Measurements from ENCODE around the gene SH2D7.

SH2D7 gene

GRCh38 chr15:78061963-78062427 lies 30.4 kb upstream of the SH2D7 start:
- DNase-seq: peak in 3 of 4 experiments; percentile 56 to 69 (median 57)

DNA sequence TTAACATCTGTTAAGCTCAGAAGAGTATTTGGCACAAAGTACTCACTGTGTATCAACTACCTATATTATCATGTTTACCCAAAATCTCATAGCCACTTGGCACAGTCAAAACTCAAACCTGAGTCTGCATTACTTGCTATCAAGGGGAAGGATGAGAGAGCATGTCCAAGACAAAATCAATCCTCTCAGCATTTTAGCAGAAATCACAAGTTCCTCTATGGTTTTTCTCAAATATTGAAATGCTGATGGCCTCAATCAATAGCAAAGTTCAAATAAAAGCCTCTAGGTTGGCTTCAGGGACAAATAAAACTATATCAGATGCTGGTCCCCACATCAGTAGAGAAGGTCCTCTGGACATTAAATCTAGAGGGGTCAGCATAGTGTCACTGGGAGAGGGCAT lies 29.1 kb upstream of the SH2D7 start:
- peak in 1 of 4 experiments; percentile 40 for DNase-seq

DNA sequence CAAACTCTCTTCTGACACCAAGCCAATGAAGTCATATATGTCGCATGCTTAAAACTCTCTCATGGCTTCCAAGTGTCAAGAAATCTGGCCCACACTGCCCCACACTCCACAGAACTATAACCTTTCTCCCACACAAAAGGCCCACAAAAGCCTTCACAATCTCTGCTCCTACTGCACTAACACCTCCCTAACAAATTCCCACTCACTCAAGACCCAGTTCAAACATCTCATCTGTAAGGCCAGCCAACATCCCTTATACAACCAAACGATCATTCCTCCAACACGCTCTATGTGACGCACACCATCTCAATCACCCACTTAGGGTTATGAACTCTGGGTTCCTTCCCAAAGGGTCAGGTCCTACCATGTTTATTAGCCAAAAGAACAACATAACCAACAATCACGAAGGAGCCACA lies 28.4 kb upstream of the SH2D7 start:
- peak in 2 of 4 experiments; percentile 26 to 33 for DNase-seq

DNA sequence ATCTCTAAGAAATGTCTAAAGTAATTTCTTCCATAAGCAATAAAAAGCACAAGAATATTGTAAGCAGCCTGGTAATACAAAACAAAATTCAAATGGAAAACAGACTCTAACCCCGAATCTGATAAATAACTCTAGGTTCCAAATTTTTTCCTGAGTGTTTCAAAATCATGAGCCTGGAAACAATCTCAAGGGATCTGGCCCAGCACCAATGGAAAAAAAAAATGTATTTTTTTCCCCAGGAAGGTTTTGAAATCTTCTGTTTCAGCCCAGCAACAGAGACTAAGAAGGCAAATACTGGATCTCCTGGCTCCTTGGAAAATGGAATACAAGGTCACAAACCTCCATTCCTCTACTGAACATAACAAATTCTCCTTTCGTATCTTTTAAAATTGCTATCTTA lies 27.8 kb upstream of the SH2D7 start:
- DNase-seq: no peak

- peak; percentile 91 to 97 (median 94) for DNase-seq
Measured at GRCh38 chr15:78065284-78065872, 27.0 kb upstream of the SH2D7 start.

DNA sequence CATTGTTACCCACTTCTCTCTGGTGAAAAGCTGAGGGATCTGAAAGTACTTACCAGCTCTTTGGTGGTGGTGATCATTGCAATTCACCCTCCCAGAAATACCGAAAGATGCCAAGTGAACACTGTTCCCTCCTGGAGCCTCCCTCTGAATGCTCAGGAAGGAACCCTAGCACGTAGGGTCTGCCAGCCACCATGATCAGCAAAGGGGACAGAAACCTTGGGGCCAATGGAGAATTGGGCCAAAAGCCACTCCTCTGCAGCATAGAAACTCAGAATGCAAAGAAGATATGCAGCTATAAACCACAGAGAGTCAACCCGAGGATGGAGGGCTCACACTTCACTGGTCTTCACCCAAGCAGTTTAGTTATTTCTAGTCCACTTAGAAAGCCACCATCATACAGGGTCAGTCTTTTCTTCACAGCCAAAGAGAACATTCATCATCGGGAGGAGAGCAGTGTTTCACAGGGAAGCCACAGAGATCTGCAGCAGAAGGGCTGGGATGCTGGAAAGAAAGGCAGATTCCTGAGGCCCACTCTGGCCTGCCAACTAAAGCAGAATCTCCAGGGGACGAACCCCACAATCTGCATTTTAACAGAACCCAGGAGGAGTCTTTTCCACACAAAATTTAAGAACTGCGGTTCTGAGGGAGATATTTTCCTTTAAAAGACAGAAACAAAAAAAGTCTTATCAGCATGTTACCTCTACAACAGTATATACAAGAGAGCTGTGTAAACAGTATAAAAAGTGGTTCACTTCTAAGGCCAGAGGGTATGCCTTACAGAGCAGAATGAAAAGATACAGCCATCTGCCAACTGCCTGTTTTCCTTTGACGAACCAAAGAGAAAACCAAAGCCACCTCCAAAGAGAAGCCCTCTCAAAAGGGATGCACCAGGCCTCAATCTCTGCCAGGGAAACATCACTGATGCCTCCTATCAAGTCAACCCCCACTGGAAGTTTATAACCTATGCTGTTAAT lies 26.1 kb upstream of the SH2D7 start:
- DNase-seq: no peak

DNA sequence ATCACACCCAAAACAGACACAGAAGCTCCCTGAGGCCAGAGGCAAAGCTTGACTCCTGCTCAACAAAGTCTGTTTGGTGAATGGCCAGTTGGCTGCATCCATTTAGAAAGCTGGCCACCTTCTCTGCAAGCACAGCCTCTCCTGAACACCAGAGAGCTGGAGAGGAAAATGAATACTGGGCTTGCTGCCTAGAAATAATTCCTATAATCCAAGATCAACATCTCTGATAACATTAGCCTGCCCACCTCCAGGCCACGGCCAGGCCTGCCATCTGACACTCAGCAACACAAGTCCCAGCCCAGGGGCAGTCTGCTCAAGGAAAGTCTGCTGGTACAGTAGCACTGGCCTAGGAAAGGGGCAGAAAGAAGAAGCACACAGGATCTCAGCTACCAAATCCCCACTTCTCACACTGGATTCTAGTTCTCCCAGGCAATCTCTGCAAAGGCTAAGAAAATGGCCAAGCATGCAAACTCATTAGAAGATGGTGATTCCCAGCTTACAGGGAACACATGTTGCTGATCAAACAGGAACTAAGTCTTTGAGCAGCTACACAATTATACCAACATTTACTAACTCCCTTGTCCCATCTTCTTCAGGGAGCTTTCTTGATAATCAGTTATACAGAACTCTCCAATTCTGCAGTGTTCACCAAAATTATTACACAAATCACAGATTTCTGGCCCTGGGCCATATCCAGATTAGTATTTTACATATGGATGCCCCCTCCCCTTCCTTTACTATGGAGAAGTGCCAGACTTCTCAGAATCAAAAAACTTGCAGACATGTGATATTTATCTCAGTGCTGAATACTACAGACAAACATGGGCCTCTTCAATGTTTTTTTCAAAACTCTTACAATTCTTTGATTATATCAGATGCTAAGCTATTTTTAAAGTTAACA lies 24.8 kb upstream of the SH2D7 start:
- peak in 3 of 4 experiments; percentile 42 to 68 (median 57) for DNase-seq

DNA sequence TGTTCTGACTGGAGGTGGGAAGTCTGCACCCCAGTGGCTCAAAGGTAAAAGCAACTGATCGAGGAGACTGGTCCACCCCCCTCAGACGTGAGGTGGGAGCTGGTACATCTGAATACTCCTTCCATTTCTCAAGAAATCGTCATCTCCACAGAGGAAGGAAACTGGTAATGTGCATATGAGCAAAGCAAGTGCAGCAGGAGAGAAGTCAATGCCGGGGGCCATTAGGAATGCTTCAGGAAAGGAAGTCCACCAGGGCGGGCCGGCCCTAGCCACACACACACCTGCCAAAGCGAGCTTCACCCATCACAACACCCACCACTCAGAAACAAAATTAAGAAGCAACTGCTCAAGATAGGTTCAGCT lies 23.3 kb upstream of the SH2D7 start:
- peak; percentile 58 to 77 (median 76) for DNase-seq

DNA sequence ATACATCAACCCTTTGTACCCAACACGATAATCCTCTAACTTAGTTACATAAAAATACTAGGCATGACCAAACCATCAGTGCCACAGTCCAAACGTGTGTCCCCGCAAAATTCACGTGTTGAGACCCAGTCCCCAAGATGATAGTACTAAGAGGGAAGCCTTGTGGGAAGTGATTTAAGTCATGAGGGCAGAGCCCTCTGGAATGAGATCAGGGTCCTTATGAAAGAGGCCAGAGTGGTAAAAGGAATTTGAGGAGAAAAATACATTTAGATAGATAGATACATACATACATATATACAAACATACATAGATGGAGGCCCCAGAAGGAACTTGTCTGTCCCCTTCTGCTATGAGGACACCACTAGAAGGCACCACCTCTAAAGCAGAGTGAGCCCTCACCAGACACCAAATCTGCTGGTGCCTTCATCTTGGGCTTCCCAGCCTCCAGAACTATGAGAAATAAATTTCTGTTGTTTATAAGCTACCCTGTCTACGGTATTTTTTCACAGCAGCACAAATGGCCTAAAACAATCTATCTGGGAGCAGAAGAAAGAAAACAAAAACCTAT lies 22.8 kb upstream of the SH2D7 start:
- DNase-seq: peak in 3 of 4 experiments; percentile 42 to 60 (median 60)

DNA sequence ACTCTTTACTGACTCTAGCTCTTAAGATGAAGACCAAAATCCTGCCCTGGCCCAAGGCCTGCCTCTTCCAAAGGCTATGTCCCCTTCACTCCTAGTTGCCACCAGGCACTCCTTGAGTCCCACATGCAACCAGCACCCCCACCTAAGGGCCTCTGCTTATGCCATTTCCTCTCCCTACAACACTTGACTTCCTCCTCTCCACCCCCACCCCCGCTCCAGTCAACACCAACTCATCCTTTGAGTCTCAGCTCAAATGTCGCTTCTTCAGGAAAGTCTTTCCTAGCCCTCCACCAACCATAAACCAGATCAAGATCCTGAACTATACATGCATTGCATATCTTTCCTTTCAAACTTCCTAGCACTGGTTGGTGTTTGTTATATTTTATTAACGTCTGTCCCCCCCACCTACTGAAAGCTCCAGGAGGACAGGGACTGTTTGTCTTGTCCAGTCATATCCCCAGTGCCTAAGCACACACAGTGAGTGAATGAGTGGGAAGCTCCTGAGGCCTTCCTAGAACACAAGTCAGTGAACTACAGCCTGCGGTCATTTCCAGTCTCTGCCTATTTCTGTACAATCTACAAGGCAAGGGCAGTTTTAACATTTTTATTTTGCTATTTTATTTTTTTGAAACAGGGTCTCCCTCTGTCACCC lies 22.2 kb upstream of the SH2D7 start:
- DNase-seq: peak; percentile 76 to 87 (median 83)

DNA sequence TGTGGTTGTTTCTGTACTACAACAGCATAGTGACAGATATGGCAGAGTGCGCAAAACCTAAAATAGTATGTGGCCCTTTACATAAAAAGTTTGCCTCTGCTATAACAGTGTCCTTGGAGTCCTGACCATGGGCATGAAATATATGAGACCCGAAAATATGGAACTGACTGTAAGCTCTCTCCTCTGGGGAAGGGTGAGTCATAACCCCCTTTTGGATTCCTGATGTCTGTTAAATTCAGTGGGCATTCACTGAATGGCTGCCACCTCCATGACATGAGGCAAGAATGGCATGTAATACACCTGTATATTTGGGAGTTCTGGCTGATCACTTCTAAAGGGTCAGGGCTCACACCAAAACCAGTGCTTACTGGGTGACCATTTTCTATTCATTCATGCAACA lies 21.0 kb upstream of the SH2D7 start:
- DNase-seq: peak in 3 of 4 experiments; percentile 52 to 66 (median 64)

- DNase-seq: peak; percentile 88 to 95 (median 90)
Measured at GRCh38 chr15:78072080-78072892, 20.1 kb upstream of the SH2D7 start.

DNA sequence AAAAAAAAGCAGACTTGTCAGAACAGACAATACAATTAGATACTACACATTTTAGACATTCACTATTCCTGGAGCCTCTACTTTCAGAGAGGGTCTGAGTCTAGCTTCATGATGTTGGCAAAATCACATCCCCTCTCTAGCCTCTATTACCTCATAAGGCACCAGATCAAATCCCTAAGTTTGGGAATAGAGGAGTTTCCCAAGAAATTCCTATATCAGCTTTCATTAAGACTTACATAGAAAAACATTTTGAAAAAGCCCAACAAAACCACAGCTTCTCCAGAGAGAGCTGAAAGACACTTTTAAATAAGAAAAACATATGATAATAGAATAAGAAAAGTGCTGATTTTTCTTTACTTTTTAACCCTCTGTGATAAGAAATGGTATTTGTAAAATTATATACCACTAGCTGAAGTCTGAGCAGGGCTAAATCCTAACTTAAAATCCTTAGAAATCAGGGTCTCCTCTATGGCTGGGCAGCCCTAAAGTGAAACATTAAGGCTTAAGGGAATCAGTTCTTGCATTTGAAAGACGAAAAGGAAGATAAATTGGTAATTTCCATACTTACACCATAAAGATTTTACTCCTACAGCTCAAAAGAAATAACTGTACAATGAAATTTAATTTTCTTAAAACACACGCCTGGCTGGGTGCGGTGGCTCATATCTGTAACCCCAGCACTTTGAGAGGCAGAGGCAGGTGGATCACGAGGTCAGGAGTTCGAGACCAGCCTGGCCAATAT lies 19.1 kb upstream of the SH2D7 start:
- DNase-seq: no peak

GRCh38 chr15:78075490-78076230 lies 16.7 kb upstream of the SH2D7 start:
- peak; percentile 45 to 67 (median 56) for DNase-seq

DNA sequence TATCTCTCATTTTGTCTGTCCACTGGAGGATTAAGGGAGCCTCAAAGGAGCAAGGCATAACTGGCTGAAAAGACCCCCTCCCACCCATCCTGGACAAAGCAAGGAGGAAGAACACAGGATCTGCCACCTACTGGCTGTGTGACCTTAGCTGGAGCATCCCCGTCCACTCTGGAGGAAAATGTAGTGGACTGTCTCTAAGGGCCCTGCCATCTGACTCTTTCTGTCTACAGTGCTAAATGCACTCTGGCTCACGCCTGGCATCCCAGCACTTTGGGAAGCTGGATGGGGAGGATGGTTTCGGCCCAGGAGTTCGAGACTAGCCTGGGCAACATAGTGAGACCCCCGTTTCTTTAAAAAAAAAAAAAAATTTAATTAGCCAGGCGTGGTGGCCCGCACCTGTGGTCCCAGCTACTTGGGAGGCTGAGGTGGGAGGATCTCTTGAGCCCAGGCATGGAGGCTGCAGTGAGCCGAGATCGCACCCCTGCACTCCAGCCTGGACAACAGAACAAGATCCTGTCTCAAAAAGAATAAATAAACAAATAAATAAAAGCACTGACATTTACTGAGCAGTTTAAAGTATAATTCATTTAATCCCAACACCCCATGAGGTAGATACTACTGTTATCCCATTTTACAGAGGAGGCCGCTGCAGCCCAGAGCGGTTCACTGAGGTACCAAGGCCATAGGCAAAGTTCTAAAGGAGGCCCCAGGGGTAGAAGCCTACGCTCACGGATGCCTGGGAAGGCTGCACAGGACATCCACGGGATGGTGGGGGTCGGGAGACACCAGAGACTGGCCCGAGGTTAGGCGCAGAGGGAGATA lies 15.9 kb upstream of the SH2D7 start:
- DNase-seq: peak in 1 of 4 experiments; percentile 18

DNA sequence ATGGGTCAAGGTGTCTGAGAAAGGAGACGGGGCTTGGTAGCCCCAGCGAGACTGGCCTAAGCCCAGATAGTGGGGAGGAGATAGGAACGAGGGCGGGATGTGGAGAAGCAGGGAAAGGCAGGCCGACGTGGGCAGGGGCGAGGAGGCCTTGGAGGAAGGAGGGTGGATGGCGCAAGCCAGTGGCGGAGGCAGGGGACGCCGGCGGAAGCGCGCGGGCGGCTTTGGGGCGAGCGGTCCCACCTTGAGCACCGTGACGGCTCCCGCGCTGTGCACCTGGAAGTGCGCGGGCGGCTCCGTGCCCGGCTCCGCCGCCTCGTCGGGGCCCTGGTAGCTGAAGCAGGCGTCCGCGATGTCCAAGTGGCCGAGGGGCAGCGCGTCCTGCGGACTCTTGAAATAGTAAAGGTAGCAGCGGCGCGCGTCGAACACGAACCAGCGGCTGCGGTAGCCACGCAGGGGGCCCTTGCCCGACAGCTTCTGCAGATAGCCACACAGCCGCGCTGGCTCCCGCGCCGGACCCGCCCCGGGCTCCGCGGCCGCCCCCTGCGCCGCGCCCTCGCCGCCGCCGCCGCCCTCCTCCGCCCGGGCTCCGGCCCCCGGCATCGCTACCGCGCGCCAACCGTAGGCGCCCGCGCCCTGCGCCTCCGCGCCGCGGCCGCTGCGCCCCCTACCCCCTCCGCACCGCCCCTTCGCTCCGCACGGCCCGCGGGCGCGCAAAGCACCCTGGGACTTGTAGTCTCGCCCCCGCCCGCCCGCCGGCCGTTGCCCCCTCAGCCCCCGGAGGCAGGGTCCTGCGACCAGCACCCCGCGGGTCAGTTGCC lies 15.1 kb upstream of the SH2D7 start, which contains the start of gene TBC1D2B:
Gene TBC1D2B, minus strand, starts transcription at position 659 of the 818 bp plus-strand sequence. Its CDS starts 59 bp downstream, at position 600.
- DNase-seq: peak; percentile 50 to 82 (median 66)

- DNase-seq: no peak
Measured at GRCh38 chr15:78077871-78078210, 14.5 kb upstream of the SH2D7 start.
